GF-D8 (cell line): Measurements from ENCODE around the gene STK40.

Source experiments
- DNase-seq: peaks from one replicate; lab custom pipeline; 2025; lab: John Stamatoyannopoulos, UW

Gene STK40

GRCh38 chr1:36385410-36386264 is at the start of gene STK40:
STK40 (minus strand) TSS chr1:36385924; CDS start chr1:36361332, 24,592 bp downstream.
- DNase-seq: peak; percentile 97

GRCh38 chr1:36433102-36433501 is 47.4 kb upstream of the STK40 start:
- DNase-seq: no peak

DNA sequence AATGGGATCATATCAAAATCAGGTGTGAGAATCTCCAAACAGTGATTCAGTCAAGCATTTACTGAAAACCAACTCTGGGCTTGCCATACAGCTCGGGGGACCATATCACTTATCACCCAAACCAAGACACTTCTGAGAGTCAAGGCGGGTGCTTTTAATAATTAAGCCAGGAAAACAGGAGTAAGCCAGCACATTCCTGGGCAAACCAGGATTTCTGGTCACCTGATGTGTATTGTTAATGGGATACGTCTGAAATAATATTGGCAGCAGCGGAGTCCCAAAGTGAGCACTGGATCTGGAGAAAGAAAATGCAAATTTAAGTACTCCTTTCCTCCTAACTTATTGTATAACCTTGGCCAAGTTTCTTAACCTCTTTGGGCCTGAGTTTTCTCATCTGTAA is 46.9 kb upstream of the STK40 start:
- no peak for DNase-seq

DNA sequence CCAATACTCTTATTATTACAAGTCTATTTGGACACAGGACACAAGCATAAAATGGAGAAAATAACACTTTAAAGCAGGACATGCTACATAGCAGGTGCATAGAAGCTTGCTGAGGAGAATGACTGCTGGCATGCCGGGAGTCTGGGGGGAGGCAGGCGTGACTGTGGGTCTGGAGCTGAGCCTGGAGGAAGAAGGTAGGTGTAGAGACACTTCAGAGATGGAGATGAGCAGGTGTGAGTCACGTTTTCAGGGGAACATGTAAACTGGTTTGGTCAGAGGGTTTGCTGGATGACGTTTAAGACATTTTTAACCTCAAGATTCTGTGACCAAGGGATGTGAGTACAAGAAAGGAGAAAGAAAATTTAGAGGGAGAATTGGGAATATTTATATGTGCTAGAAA is 40.1 kb upstream of the STK40 start:
- DNase-seq: no peak

DNA sequence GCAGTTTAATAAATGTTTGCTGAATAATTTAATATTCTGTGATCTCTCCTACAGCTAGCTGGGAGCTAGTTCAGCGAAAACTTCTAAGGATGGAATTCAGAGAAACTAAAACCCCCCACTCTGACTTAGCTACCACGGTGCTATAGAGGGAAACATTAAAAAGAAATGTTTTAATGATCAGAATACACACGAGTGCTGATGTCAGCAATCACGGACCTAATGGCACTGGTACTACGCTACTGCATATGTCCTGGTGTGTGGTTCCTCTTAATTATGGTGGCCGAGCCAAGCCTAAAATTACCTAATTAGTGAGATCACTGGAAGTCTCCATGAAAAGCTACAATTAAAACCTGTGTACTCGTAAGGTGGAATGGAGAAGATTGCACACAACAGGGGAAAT is 35.9 kb upstream of the STK40 start:
- DNase-seq: no peak

- DNase-seq: peak; percentile 80
Observed at GRCh38 chr1:36420836-36421317, 35.2 kb upstream of the STK40 start.

- peak; percentile 64 for DNase-seq
Observed at GRCh38 chr1:36420409-36420808, 34.7 kb upstream of the STK40 start.

DNA sequence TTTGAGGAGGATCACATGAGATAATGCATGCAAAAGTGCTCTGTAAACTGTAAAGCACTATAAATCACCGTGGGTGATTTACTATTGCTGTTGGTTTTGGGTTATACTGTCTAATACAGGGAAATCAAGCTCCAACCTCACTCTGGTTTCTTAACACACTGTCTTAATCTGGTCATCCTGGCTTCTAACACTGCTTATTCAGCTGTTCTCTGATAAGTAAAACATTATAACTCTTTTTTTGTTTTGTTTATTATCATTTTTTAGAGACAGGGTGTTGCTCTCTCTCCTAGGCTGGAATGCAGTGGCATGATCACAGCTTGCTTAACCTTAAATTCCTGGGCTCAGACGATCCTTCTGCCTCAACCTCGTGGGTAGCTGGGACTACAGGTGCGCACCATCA is 33.8 kb upstream of the STK40 start:
- DNase-seq: no peak

DNA sequence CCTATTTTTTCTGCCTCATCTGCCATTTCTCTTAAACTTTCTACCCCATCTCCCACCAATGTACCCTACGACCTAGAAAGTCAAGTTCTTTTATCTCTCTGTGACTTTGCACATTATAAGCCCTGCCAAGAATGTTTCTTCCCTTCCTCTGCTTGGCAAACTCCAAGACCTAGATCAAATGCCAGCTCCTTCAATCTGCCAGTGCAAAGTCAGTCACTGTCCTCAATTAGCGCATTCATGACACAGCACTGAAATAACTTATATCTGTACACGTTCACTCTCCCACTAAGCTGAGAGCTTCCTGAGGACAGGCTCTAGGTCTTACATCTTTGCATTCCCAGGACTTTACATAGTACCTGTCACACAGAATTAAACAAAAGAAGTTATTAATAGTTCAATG is 33.4 kb upstream of the STK40 start:
- DNase-seq: no peak

DNA sequence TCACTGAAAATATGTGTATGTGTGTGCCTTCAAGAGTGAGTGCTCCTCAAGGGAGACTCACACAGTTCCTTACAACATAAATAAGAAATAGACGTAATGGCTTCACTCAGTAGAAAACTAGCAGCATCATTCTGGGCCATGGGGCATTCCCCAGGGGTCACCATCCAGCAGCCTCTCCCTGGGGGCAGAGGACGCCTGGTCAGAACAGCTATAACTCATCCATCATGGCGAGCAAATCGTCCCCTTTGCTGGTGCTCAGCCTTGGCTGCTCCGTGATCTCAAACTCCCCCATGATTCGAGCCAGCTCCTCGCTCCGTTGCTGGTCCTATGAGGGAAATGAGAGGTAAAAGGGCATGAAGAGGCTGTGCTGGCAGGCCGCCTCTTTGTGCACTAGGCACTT is 32.2 kb upstream of the STK40 start:
- DNase-seq: no peak

DNA sequence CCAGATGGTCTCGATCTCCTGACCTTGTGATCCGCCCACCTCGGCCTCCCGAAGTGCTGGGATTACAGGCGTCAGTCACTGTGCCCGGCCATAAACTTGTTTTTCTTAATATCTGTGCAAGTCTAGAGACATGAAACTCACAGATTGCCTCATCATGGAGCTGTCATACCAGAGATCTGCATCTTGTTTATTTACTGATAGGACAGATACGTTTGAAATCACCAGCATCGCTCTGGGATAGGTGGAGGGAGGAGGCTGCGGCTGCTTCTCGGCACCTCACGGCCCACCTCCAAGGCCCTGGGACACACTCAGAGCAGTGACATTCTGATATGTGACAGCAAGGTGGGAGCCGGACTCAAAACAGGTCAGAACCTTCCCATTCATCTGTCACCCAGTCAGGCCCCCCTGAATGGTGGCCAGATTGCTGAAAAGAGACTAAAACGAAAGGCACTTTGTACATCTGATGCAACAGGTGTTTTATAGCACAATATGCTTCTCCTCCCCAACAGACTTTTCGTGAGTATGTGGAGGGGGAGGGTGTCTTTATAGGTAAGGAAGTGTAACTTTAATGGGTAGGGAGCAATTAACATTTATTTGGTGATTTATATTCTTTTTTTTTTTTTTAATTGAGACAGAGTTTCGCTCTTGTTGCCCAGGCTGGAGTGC is 30.1 kb upstream of the STK40 start:
- DNase-seq: no peak

GRCh38 chr1:36414384-36414783 is 28.7 kb upstream of the STK40 start:
- DNase-seq: no peak

DNA sequence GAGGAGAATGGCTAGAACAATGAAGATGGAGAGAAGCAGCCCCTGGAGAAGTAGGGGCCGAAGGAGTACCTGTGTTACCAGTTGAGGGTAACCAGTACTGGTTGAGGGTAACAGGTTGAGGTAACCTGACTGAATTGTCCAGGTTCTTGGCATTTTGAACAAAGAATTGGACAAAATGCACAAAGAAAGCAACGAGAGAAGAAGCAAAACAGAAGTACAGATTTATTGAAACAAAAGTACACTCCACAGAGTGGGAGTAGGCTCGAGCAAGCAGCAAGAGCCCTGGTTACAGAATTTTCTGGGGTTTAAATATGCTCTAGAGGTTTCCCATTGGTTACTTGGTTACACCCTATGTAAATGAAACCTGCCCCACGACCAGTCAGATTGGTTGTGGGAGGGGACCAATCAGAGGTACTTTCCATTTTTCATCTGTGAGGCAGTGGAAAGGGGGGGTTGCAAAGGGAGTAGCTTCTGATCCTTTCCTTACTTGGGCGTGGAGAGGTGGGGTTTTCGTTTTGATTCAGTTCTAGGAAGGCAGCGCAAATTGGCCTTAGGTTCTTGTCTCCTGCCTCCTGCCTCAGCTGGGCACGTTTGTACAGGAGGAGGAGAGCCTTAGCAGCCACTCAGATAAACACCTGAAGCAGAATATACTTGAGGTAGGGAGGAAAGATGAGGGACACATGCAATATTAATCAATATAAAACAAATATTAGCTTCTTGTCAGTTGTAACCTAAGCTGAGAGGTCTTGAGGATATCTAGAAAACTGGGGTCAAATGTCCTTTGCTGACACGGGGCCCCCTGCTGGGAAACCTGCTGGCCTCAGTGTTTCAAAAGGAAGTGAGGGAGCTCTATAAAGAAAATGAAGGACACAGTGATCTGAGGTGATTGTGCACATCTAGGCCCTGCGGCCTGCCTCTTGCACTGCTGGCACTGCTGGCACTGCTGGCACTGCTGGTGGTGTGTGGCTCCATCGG is 26.2 kb upstream of the STK40 start:
- no peak for DNase-seq

DNA sequence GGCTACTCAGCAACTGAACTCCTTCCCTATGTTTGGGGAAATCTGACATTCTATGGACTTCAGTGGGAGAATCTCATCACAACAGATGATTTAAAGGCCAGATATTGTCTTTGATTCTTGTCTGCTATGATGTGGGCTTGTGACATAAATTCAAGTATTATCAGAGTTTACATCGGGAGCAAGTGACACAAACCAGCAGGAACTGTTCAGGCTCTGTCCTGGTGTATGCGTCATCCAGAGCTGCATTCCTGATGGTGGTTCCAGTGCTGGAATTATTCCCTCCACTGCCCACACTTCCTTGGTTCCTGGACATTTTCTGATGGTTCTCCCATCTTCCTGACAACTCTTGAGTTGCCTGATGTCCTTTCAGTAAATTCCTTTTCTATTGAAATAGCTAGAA is 22.8 kb upstream of the STK40 start:
- no peak for DNase-seq

DNA sequence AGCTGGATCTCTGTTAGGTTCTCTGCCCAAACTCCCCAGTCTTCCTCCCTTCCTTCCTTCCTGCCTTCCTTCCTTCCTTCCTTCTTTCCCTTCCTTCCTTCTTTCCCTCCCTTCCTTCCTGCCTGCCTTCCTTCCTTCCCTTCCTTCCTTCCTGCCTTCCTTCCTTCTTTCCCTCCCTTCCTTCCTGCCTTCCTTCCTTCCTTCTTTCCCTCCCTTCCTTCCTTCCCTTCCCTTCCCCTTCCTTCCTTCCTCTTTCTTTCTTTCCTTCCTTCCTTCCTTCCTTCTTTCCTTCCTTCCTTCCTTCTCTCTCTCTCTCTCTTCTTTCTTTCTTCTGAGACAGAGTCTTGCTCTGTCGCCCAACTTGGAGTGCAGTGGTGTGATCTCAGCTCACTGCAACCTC is 20.7 kb upstream of the STK40 start:
- no peak for DNase-seq

DNA sequence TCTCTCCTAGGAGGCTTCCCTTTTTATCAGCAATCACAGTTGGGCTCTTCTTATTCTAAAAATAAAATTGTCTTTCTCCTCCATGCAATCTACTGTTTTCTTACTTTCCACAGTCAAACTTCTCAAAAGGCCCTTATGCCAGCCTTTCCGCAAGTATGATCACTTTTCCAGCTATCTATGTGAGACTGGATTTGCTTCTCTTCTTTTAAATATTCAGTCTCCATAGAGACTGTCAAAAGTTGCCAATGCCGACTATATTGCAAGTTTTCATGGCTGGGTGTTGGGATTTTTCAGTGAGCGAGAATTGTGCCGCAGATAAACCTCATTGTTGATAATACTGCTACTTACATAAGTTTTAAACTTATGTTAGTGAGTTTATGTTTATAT is 16.8 kb upstream of the STK40 start:
- DNase-seq: no peak

- DNase-seq: no peak
Observed at GRCh38 chr1:36401602-36402503, 16.1 kb upstream of the STK40 start.

- peak; percentile 69 for DNase-seq
Observed at GRCh38 chr1:36400825-36401601, 15.3 kb upstream of the STK40 start.

DNA sequence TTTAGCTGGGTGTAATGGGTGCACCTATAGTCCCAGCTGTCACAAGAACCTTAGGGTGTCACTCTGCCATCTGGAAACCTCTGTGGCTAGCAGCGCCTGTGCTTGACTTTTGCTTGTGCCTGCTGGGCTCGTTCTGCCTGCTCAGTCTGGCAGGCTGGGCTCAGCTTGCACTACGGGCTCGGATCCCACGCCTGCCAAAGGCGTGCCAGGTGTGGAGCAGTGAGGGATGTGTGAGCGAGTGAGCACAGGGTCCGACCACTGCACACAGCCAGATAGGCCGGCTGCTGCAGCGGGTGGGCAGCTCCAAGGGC is 14.7 kb upstream of the STK40 start:
- DNase-seq: no peak

DNA sequence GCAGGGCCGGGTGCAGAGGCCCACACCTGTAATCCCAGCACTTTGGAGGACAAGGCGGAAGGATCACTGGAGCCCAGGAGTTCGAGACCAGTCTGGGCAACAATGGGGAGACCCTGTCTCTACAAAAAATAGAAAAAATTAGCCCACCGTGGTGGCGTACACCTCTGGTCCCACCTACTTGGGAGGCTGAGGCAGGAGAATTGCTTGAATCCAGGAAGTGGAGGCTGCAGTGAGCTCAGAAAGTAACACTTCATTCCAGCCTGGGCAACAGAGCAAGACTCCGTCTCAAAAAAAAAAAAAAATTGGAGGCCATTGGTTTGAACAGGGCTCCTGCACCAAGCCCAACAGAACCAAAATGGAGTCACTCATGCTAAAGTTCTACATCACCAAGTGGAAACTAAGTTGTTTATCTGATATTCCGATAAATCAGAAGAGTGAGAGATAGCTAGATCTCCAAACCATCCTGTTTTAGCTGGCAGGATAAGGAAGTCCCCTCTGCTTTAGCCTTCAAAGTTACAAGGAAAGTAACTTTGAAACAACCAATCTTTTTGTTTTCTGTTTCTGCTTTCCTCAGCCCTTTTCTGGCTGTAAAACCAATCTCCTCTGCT is 12.8 kb upstream of the STK40 start:
- DNase-seq: no peak
